Measurements from ENCODE around the gene SDC4. TPM values are rescaled to one million over a fixed set of nuclear protein-coding genes. Genes with fewer than 3 reads are reported as not detected.
A peak's percentile ranks its signal among the peaks of the same experiment; 100 is the strongest.

SDC4 gene, protein sequence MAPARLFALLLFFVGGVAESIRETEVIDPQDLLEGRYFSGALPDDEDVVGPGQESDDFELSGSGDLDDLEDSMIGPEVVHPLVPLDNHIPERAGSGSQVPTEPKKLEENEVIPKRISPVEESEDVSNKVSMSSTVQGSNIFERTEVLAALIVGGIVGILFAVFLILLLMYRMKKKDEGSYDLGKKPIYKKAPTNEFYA
- total RNA-seq (2021; ENCODE audit: unreplicated experiment) = 100 TPM
- 115 and 117 TPM in 2 replicates for polyA plus RNA-seq (2012)
- percentile 97 among the genes with signal in this experiment for Bru-seq, nascent RNA
- BruChase-seq, experiment 1, labeled RNA remaining after a 6-hour chase = percentile 99 among the genes with signal in this experiment
- BruChase-seq, experiment 2, labeled RNA remaining after a 2-hour chase = percentile 97 among the genes with signal in this experiment
- long read RNA-seq, transcript SDC4-201 (5 exons, 2,613 nt) = major isoform, 53 of 105 reads
- long read RNA-seq, partial matches to known transcripts = 6 of 105 reads
- long read RNA-seq, other reads (novel, unspliced or antisense) = 46 of 105 reads

GRCh38 chr20:45347936-45348778 lies at the start of gene SDC4:
Gene SDC4 (minus strand): TSS chr20:45348424. CDS start chr20:45348384, 40 bp downstream.
- no peak for DNase-seq (ENCODE audit: low read depth, low spot score)

DNA sequence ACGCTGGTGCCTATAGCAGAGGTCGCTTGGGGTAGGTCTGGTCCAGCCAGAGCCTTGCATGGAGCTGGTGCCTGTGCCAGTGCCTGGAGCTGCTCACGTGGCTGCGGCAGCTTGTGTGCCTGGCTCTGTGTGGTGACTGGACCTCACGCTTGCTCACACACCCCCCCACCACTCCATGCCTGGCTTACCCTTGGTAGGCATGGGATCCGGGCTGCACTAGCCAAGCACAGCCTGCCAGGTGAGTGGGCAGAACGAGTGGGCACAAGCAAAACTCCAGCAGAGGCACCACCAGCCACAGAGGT lies 46.8 kb upstream of the SDC4 start:
- ChIA-PET CTCF (no interaction called here), POLR2A (no interaction called here), RAD21 (ENCODE audit: low non-redundant PET in 1 of 2, low total read pairs in 2 of 2, uncharacterized antibody in 2 of 2, unreplicated experiment in 2 of 2) (no interaction called here)
- no TSS peak for BruUV-seq (replicated peaks)
- Histone ChIP-seq H3K9me3 (ENCODE audit: control insufficient read depth in 1 of 2, insufficient read depth in 1 of 2, low read depth in 1 of 2, low read length in 2 of 2) (peaks cover 0 to 7% of the 10 kb centered on the region in 2 experiments; a peak in 1 of 4 replicates), H3K27me3 (ENCODE audit: insufficient read depth, low read length) (no peaks in the 10 kb centered on the region), H3K9me2 (ENCODE audit: insufficient read depth) (no peaks in the 10 kb centered on the region), H3K79me2 (ENCODE audit: insufficient read depth, low read length) (no peaks in the 10 kb centered on the region), H3K4me2 (ENCODE audit: low read length) (no peak overlapping the region), H3K4me3 (replicated peaks in 1 of 2; ENCODE audit: low read depth in 1 of 2, low read length in 2 of 2) (no peak overlapping the region), H4K20me1 (ENCODE audit: insufficient read depth) (no peaks in the 10 kb centered on the region), H3K9ac (ENCODE audit: low read length) (no peak overlapping the region), H3K36me3 (ENCODE audit: control insufficient read depth in 1 of 2, insufficient read depth in 2 of 2, low read length in 2 of 2) (no peaks in the 10 kb centered on the region), H3K27ac (ENCODE audit: low read depth, low read length) (no peak overlapping the region), H3K4me1 (ENCODE audit: control insufficient read depth in 1 of 2, insufficient read depth in 2 of 2, low read length in 2 of 2) (no peaks in the 10 kb centered on the region), H2AFZ (ENCODE audit: low read depth, low read length, poor library complexity, severe bottlenecking) (no peak overlapping the region)
- intact Hi-C loops (cut with micrococcal nuclease) = no loop called here
- no peak for DNase-seq (ENCODE audit: low read depth, low spot score)
- ATAC-seq = no peak
- TF ChIP-seq POLR2AphosphoS5 (IDR thresholded peaks at IDR 0.05; ENCODE audit: low read depth, low read length) (no peak), TCF7L2 (IDR thresholded peaks at IDR 0.05; ENCODE audit: borderline replicate concordance, extremely low read depth, insufficient read depth, insufficient read length) (no peak), ELF1 (IDR thresholded peaks at IDR 0.05; ENCODE audit: borderline replicate concordance, low read depth) (no peak), ZNF274 (IDR thresholded peaks at IDR 0.05; ENCODE audit: low read depth, low read length) (no peak), CEBPB (IDR thresholded peaks at IDR 0.05; ENCODE audit: low read depth) (no peak), SRF (IDR thresholded peaks at IDR 0.05; ENCODE audit: low read depth) (no peak), POLR2A (IDR thresholded peaks at IDR 0.05; ENCODE audit: borderline replicate concordance, extremely low read depth, insufficient read depth, insufficient read length) (no peak), CBX3 (IDR thresholded peaks at IDR 0.05; ENCODE audit: low read depth) (no peak), EGR1 (IDR thresholded peaks at IDR 0.05; ENCODE audit: low read depth) (no peak), FOSL1 (IDR thresholded peaks at IDR 0.05; ENCODE audit: low read depth) (no peak), MAX (IDR thresholded peaks at IDR 0.05) (no peak), SP1 (IDR thresholded peaks at IDR 0.05; ENCODE audit: low read depth) (no peak), RAD21 (IDR thresholded peaks at IDR 0.05; ENCODE audit: low read depth) (no peak)
- TF ChIP-seq, protein P1, sequence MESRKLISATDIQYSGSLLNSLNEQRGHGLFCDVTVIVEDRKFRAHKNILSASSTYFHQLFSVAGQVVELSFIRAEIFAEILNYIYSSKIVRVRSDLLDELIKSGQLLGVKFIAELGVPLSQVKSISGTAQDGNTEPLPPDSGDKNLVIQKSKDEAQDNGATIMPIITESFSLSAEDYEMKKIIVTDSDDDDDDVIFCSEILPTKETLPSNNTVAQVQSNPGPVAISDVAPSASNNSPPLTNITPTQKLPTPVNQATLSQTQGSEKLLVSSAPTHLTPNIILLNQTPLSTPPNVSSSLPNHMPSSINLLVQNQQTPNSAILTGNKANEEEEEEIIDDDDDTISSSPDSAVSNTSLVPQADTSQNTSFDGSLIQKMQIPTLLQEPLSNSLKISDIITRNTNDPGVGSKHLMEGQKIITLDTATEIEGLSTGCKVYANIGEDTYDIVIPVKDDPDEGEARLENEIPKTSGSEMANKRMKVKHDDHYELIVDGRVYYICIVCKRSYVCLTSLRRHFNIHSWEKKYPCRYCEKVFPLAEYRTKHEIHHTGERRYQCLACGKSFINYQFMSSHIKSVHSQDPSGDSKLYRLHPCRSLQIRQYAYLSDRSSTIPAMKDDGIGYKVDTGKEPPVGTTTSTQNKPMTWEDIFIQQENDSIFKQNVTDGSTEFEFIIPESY (IDR thresholded peaks at IDR 0.05; ENCODE audit: extremely low read depth, insufficient replicate concordance, low read length) = no peak

More at GRCh38 chr20:45347936-45348778, at the start of gene SDC4:
- H4K20me1 ChIP-seq (ENCODE audit: insufficient read depth) = no peaks in the 10 kb centered on the region
- ChIA-PET CTCF (interaction anchor here (1.8 kb wide), 1 partner anchor 15 kb away, joined by 7 read pairs; the partner anchor contains the start of gene SYS1), RAD21 (ENCODE audit: low non-redundant PET in 1 of 2, low total read pairs in 2 of 2, uncharacterized antibody in 2 of 2, unreplicated experiment in 2 of 2) (interaction anchor here in 1 of 2 experiments (1.2 kb wide), 1 partner anchor 13 kb away, joined by 3 read pairs; no protein-coding TSS in a partner anchor), POLR2A (interaction anchor here (0.6 to 4.7 kb wide), 11 partner anchors 11 to 550 kb away, joined by 3 to 55 read pairs (median 5); partner anchors contain the start of genes PIGT and SYS1)
- H3K4me1 ChIP-seq (ENCODE audit: control insufficient read depth in 1 of 2, insufficient read depth in 2 of 2, low read length in 2 of 2) = peaks cover 47 to 54% of the 10 kb centered on the region in 2 experiments
- H3K27ac ChIP-seq (ENCODE audit: low read depth, low read length) = peak within 1 kb of the TSS; percentile 82
- peak within 1 kb of the TSS; percentile 82 to 84 for H3K4me3 ChIP-seq (replicated peaks in 1 of 2; ENCODE audit: low read depth in 1 of 2, low read length in 2 of 2)
- H3K79me2 ChIP-seq (ENCODE audit: insufficient read depth, low read length) = peaks cover 50% of the 10 kb centered on the region
- peak within 1 kb of the TSS; percentile 80 for H3K9ac ChIP-seq (ENCODE audit: low read length)
- H3K4me2 ChIP-seq (ENCODE audit: low read length) = peak within 1 kb of the TSS; percentile 91
- peak; percentile 71 for ATAC-seq
- no TSS peak for BruUV-seq (replicated peaks)
- H3K27me3 ChIP-seq (ENCODE audit: insufficient read depth, low read length) = no peaks in the 10 kb centered on the region
- H2AFZ ChIP-seq (ENCODE audit: low read depth, low read length, poor library complexity, severe bottlenecking) = peak within 1 kb of the TSS; percentile 85
- TF ChIP-seq ZNF274 (IDR thresholded peaks at IDR 0.05; ENCODE audit: low read depth, low read length) (no peak), POLR2AphosphoS5 (IDR thresholded peaks at IDR 0.05; ENCODE audit: low read depth, low read length) (peak; percentile 99), POLR2A (IDR thresholded peaks at IDR 0.05; ENCODE audit: borderline replicate concordance, extremely low read depth, insufficient read depth, insufficient read length) (peak; percentile 90), ZFX (IDR thresholded peaks at IDR 0.05) (peak; percentile 54)
- intact Hi-C loops (cut with micrococcal nuclease) = no loop called here
- no peaks in the 10 kb centered on the region for H3K9me2 ChIP-seq (ENCODE audit: insufficient read depth)
- no peaks in the 10 kb centered on the region; a peak in 1 of 4 replicates for H3K36me3 ChIP-seq (ENCODE audit: control insufficient read depth in 1 of 2, insufficient read depth in 2 of 2, low read length in 2 of 2)
- H3K9me3 ChIP-seq (ENCODE audit: control insufficient read depth in 1 of 2, insufficient read depth in 1 of 2, low read depth in 1 of 2, low read length in 2 of 2) = no peaks in the 10 kb centered on the region

Data from HCT116 (cell line).